Stimulated activated naive CD8-positive, alpha-beta T cell treated with anti-CD3 and anti-CD28 coated beads, Interleukin-15, Interleukin-2, amounts not matched to agents 100 ng/mL and 50 ng/mL, for 24 hours (primary cell): Measurements from ENCODE around the gene DBF4B.
A peak's percentile ranks its signal among the peaks of the same experiment; 100 is the strongest.

Experiments used
- H3K27ac Mint-ChIP-seq: one replicate; pipeline ENCODE4 v1.8.0; 2021; ENCODE audit warnings: mild to moderate bottlenecking, mixed read lengths
- H3K27me3 Mint-ChIP-seq: one replicate; pipeline ENCODE4 v1.8.0; 2021; ENCODE audit warnings: mixed read lengths
- H3K36me3 Mint-ChIP-seq: one replicate; pipeline ENCODE4 v1.8.0; 2021; ENCODE audit warnings: low read depth, mixed read lengths
- H3K4me1 Mint-ChIP-seq: one replicate; pipeline ENCODE4 v1.8.0; 2021; ENCODE audit warnings: low read depth, mixed read lengths
- H3K4me3 Mint-ChIP-seq: one replicate; pipeline ENCODE4 v1.8.0; 2021; ENCODE audit warnings: mild to moderate bottlenecking, mixed read lengths
- H3K9me3 Mint-ChIP-seq: one replicate; pipeline ENCODE4 v1.8.0; 2021; ENCODE audit warnings: mixed read lengths

The DBF4B gene

GRCh38 chr17:44775838-44776621 lies 67.6 kb downstream of the DBF4B start:
- Mint-ChIP-seq H3K27ac (no peak overlapping the region), H3K4me1 (peaks cover 8% of the 10 kb centered on the region), H3K36me3 (no peaks in the 10 kb centered on the region), H3K4me3 (peak overlapping the region; percentile 81), H3K9me3 (no peaks in the 10 kb centered on the region), H3K27me3 (no peaks in the 10 kb centered on the region)

GRCh38 chr17:44776628-44777393 lies 68.3 kb downstream of the DBF4B start:
- H3K36me3 Mint-ChIP-seq, result no peaks in the 10 kb centered on the region
- no peak overlapping the region for H3K27ac Mint-ChIP-seq
- H3K9me3 Mint-ChIP-seq, result no peaks in the 10 kb centered on the region
- no peak overlapping the region for H3K4me3 Mint-ChIP-seq
- H3K4me1 Mint-ChIP-seq, result peaks cover 8% of the 10 kb centered on the region
- no peaks in the 10 kb centered on the region for H3K27me3 Mint-ChIP-seq

GRCh38 chr17:44777394-44778348 lies 69.2 kb downstream of the DBF4B start:
- no peaks in the 10 kb centered on the region for H3K36me3 Mint-ChIP-seq
- H3K4me3 Mint-ChIP-seq, result no peak overlapping the region
- H3K4me1 Mint-ChIP-seq, result peaks cover 8% of the 10 kb centered on the region
- H3K27ac Mint-ChIP-seq, result no peak overlapping the region
- no peaks in the 10 kb centered on the region for H3K27me3 Mint-ChIP-seq
- no peaks in the 10 kb centered on the region for H3K9me3 Mint-ChIP-seq

- Mint-ChIP-seq H3K9me3 (no peaks in the 10 kb centered on the region), H3K4me1 (peaks cover 8% of the 10 kb centered on the region), H3K27ac (no peak overlapping the region), H3K4me3 (no peak overlapping the region), H3K36me3 (no peaks in the 10 kb centered on the region), H3K27me3 (no peaks in the 10 kb centered on the region)
Observed at GRCh38 chr17:44778656-44779210, 70.3 kb downstream of the DBF4B start.

GRCh38 chr17:44779211-44780025 lies 71.0 kb downstream of the DBF4B start:
- H3K27me3 Mint-ChIP-seq, result no peaks in the 10 kb centered on the region
- H3K9me3 Mint-ChIP-seq, result no peaks in the 10 kb centered on the region
- peak overlapping the region; percentile 35 for H3K4me3 Mint-ChIP-seq
- H3K36me3 Mint-ChIP-seq, result no peaks in the 10 kb centered on the region
- H3K27ac Mint-ChIP-seq, result no peak overlapping the region
- peaks cover 8% of the 10 kb centered on the region for H3K4me1 Mint-ChIP-seq

GRCh38 chr17:44780161-44780560 lies 71.7 kb downstream of the DBF4B start:
- Mint-ChIP-seq H3K27ac (no peak overlapping the region), H3K27me3 (no peaks in the 10 kb centered on the region), H3K4me3 (no peak overlapping the region), H3K36me3 (no peaks in the 10 kb centered on the region), H3K9me3 (no peaks in the 10 kb centered on the region), H3K4me1 (peaks cover 5% of the 10 kb centered on the region)

GRCh38 chr17:44780845-44781480 lies 72.5 kb downstream of the DBF4B start:
- Mint-ChIP-seq H3K9me3 (no peaks in the 10 kb centered on the region), H3K27ac (no peak overlapping the region), H3K36me3 (no peaks in the 10 kb centered on the region), H3K4me3 (no peak overlapping the region), H3K4me1 (peaks cover 4% of the 10 kb centered on the region), H3K27me3 (no peaks in the 10 kb centered on the region)

GRCh38 chr17:44781551-44782325 lies 73.3 kb downstream of the DBF4B start:
- Mint-ChIP-seq H3K4me1 (no peaks in the 10 kb centered on the region), H3K27ac (no peak overlapping the region), H3K4me3 (no peak overlapping the region), H3K9me3 (no peaks in the 10 kb centered on the region), H3K27me3 (no peaks in the 10 kb centered on the region), H3K36me3 (no peaks in the 10 kb centered on the region)

GRCh38 chr17:44782326-44782850 lies 73.9 kb downstream of the DBF4B start:
- Mint-ChIP-seq H3K4me3 (no peak overlapping the region), H3K27me3 (no peaks in the 10 kb centered on the region), H3K36me3 (no peaks in the 10 kb centered on the region), H3K4me1 (no peaks in the 10 kb centered on the region), H3K27ac (no peak overlapping the region), H3K9me3 (no peaks in the 10 kb centered on the region)

GRCh38 chr17:44785921-44786320 lies 77.5 kb downstream of the DBF4B start:
- H3K4me3 Mint-ChIP-seq, result no peak overlapping the region
- no peak overlapping the region for H3K27ac Mint-ChIP-seq
- H3K27me3 Mint-ChIP-seq, result no peaks in the 10 kb centered on the region
- H3K4me1 Mint-ChIP-seq, result no peaks in the 10 kb centered on the region
- H3K36me3 Mint-ChIP-seq, result no peaks in the 10 kb centered on the region
- no peaks in the 10 kb centered on the region for H3K9me3 Mint-ChIP-seq

- Mint-ChIP-seq H3K27ac (no peak overlapping the region), H3K36me3 (no peaks in the 10 kb centered on the region), H3K27me3 (no peaks in the 10 kb centered on the region), H3K9me3 (no peaks in the 10 kb centered on the region), H3K4me3 (no peak overlapping the region), H3K4me1 (no peaks in the 10 kb centered on the region)
Observed at GRCh38 chr17:44786551-44787081, 78.2 kb downstream of the DBF4B start.

GRCh38 chr17:44787271-44787940 lies 78.9 kb downstream of the DBF4B start:
- Mint-ChIP-seq H3K27me3 (no peaks in the 10 kb centered on the region), H3K36me3 (no peaks in the 10 kb centered on the region), H3K9me3 (no peaks in the 10 kb centered on the region), H3K4me1 (no peaks in the 10 kb centered on the region), H3K4me3 (no peak overlapping the region), H3K27ac (no peak overlapping the region)
